T-helper 2 cell treated with Interferon-gamma antibody and Interleukin-4, amounts not matched to agents 5 μg/mL and 100 μg/mL, for 36 hours (primary cell): ENCODE data around the gene POLR2E.
"Not testable (repeated sequence)": the region's sequence is repeated elsewhere in the genome, so short reads cannot be mapped to it uniquely, and the experiment has no call there.

Source experiments
- DNase-seq: peaks from one replicate; pipeline ENCODE4 v3.0.0; 2021; ENCODE audit warnings: low spot score
- H3K27ac Mint-ChIP-seq: one replicate; pipeline ENCODE4 v1.8.0; 2021; ENCODE audit warnings: mild to moderate bottlenecking, mixed read lengths
- H3K27me3 Mint-ChIP-seq: one replicate; pipeline ENCODE4 v1.8.0; 2021; ENCODE audit warnings: low read depth, mixed read lengths
- H3K36me3 Mint-ChIP-seq: one replicate; pipeline ENCODE4 v1.8.0; 2021; ENCODE audit warnings: low read depth, mixed read lengths
- H3K4me1 Mint-ChIP-seq: one replicate; pipeline ENCODE4 v1.8.0; 2021; ENCODE audit warnings: low read depth, mixed read lengths
- H3K4me3 Mint-ChIP-seq: one replicate; pipeline ENCODE4 v1.8.0; 2022; ENCODE audit warnings: mild to moderate bottlenecking, moderate library complexity, mixed read lengths
- H3K9me3 Mint-ChIP-seq: one replicate; pipeline ENCODE4 v1.8.0; 2021; ENCODE audit warnings: mixed read lengths

The POLR2E gene

GRCh38 chr19:1119475-1120217 is 24.5 kb upstream of the POLR2E start:
- Mint-ChIP-seq H3K4me3 (no peak overlapping the region), H3K9me3 (no peaks in the 10 kb centered on the region), H3K36me3 (peaks cover 28% of the 10 kb centered on the region), H3K27ac (no peak overlapping the region), H3K4me1 (no peaks in the 10 kb centered on the region), H3K27me3 (no peaks in the 10 kb centered on the region)
- DNase-seq, result no peak

DNA sequence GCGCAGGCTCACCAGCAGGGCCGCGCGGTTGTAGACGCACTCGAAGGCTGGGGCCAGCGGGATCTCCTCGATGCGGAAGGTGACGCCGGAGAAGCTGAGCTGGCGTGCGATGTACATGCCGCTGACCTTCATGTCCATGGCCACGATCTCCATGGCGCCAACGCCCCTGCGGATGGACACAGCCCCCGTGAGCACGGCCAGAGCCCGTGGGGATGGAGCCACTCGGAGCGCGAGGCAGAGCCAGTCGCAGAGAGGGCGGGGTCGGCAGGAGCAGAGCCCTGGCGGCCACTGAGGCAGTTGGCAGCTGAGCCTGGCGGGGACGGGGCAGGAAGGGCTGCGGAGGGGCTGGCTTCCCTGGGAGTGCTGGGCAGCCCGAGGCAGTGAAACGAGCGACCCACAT is 23.8 kb upstream of the POLR2E start:
- Mint-ChIP-seq H3K4me1 (no peaks in the 10 kb centered on the region), H3K27ac (no peak overlapping the region), H3K9me3 (no peaks in the 10 kb centered on the region), H3K27me3 (no peaks in the 10 kb centered on the region), H3K4me3 (no peak overlapping the region), H3K36me3 (peaks cover 28% of the 10 kb centered on the region)
- no peak for DNase-seq

- Mint-ChIP-seq H3K4me1 (no peaks in the 10 kb centered on the region), H3K9me3 (no peaks in the 10 kb centered on the region), H3K27me3 (no peaks in the 10 kb centered on the region), H3K4me3 (no peak overlapping the region), H3K27ac (no peak overlapping the region), H3K36me3 (peaks cover 23% of the 10 kb centered on the region)
- no peak for DNase-seq
Observed at GRCh38 chr19:1117654-1118053, 22.5 kb upstream of the POLR2E start.

DNA sequence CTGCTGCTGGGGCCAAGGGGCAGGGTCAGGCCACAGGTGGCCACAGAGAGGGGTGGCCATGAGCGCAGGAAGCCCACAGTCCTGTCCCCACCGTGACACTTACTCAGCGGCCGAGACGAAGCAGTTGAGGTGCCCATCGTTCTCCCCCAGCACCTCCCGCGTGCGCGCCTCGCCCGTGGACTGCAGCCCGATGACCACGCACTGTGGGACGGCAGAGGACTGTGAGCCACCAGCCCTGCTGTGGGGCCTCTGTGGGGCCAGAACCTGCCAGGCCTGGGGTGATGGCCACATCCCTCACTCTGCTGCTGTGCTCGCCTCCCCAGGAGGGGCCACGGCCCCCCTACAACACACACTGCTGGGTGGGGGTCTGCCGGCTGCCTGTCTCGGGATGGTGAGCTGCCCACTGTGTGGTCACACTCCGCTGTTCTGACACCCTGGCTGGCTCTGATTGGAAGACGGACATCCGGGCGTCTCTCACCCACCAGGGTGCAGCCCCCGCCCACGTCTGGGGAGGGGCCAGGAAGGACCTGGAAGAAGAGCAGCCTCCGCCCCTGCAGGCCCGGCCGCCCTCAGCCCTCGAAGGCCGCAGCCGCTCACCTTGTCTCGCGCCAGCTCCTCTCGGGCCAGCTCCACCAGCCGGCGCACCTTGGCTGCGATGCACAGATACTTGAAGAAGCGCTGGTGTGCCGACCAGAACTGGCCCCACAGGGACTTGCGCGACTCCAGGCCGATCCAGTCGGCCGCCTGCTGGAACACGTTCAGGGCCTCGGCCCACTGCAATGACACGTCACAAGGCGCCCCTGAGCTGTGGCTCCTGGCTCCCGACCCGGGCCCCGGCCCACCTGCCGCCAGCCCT is 21.8 kb upstream of the POLR2E start:
- H3K4me1 Mint-ChIP-seq, result no peaks in the 10 kb centered on the region
- peaks cover 20% of the 10 kb centered on the region for H3K36me3 Mint-ChIP-seq
- no peak overlapping the region for H3K4me3 Mint-ChIP-seq
- no peaks in the 10 kb centered on the region for H3K9me3 Mint-ChIP-seq
- DNase-seq, result no peak
- H3K27me3 Mint-ChIP-seq, result no peaks in the 10 kb centered on the region
- no peak overlapping the region for H3K27ac Mint-ChIP-seq

DNA sequence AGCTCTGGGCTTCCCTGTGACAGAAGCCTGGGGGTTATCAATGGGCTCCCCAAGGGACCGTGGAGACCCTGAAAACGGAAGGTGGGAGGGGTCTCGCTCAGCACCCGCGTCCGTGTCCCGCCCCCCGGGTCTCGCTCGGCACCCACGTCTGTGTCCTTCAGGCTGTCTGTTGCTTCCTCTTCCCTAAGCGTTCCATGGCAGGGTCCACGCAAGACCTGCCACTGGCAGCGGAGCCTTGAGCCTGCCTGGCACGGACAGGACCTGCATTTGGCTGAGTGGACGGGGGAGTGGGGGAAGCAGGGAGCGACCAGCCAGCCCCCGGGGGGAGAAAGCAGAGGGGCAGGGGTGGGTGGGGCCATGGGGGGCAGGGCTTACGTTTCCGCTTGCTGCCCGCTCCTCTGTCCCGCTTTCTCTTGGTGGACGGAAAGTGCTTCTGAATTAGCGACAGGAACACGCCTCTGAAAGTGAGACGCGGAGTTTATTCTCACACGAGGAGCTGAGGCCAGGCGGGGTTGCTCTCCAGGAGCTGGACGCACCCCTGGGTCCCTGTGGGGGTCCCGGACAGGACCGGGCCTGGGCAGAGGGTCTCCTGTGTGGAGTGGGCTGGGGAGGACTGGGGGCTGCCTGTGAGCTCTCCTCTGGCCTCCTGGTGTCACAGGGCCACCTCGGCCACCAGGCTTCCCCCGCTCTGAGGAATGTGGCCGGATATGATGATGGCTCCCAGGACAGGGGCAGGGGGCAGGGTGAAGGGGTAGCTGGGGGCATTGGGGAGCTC is 20.7 kb upstream of the POLR2E start:
- H3K27ac Mint-ChIP-seq, result no peak overlapping the region
- no peaks in the 10 kb centered on the region for H3K4me1 Mint-ChIP-seq
- H3K4me3 Mint-ChIP-seq, result no peak overlapping the region
- H3K9me3 Mint-ChIP-seq, result no peaks in the 10 kb centered on the region
- H3K27me3 Mint-ChIP-seq, result no peaks in the 10 kb centered on the region
- H3K36me3 Mint-ChIP-seq, result peaks cover 12% of the 10 kb centered on the region
- no peak for DNase-seq

- DNase-seq, H3K27ac Mint-ChIP-seq, H3K9me3 Mint-ChIP-seq, H3K36me3 Mint-ChIP-seq, H3K4me1 Mint-ChIP-seq, H3K4me3 Mint-ChIP-seq, H3K27me3 Mint-ChIP-seq: not testable (repeated sequence)
Observed at GRCh38 chr19:1114728-1115127, 19.6 kb upstream of the POLR2E start.

DNA sequence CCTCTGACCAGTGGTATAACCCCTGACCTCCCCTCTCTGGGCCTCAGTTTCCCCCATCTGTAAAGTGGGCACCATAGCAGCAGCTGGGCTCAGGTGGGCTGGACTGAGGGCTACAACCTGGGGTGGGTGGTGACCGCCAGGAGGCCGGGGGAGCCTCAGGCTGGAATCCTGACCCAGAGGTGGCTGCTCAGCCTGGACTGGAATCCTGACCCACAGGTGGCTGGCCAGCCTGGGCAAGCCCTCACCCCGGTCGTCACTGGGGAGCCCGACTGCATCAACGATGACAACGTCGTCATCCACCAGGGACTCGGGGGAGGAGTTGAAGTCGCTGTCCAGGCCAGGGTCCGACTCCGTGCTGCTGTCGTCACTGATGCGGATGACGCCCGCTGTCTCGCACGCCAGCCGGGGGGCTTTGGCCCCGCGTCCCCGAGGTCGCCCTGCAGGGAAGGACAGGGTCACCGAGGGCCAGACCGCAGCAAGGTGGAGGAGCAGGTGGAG is 18.9 kb upstream of the POLR2E start:
- Mint-ChIP-seq H3K27me3 (no peaks in the 10 kb centered on the region), H3K36me3 (peaks cover 5% of the 10 kb centered on the region), H3K9me3 (no peaks in the 10 kb centered on the region), H3K4me1 (no peaks in the 10 kb centered on the region), H3K4me3 (no peak overlapping the region), H3K27ac (no peak overlapping the region)
- DNase-seq, result no peak

- Mint-ChIP-seq H3K27me3 (no peaks in the 10 kb centered on the region), H3K36me3 (peaks cover 2% of the 10 kb centered on the region), H3K4me3 (no peak overlapping the region), H3K4me1 (no peaks in the 10 kb centered on the region), H3K27ac (no peak overlapping the region), H3K9me3 (no peaks in the 10 kb centered on the region)
- peak; percentile 75 for DNase-seq
Observed at GRCh38 chr19:1113030-1113985, 18.1 kb upstream of the POLR2E start.

- Mint-ChIP-seq H3K27ac (no peak overlapping the region), H3K9me3 (no peaks in the 10 kb centered on the region), H3K4me3 (no peak overlapping the region), H3K27me3 (no peaks in the 10 kb centered on the region), H3K4me1 (no peaks in the 10 kb centered on the region), H3K36me3 (peaks cover 3% of the 10 kb centered on the region)
- DNase-seq, result no peak
Observed at GRCh38 chr19:1112268-1113029, 17.3 kb upstream of the POLR2E start.

DNA sequence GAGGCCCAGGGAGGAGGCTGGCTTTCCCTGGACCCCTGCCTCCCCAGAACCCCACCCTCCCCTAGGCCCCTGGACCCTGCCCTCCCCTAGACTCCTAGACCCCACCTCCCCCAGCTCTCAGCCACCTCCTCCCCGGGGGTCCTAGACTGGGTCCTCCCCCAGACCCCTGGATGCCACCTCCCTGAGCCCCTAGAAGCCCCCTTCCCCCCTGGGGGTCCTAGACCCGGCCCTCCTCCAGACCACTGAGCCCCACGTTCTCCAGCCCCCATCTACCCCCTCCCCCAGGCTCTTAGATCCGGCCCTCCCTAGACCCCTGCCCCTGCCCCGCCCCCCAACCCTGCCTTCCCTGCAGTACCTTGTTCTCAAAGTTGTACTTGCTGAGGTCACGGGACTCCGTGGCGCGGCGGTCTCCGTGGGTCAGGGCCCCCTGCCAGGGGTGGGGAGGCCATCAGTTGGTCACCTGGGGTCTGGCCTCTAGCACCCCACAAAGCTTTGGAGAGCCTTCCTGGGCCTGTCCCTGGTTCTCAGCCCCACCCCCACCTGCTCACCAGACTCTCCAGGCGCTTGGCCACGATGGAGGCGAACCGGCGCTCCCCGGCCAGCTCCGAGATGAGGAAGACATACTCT is 16.6 kb upstream of the POLR2E start:
- Mint-ChIP-seq H3K4me1 (no peaks in the 10 kb centered on the region), H3K4me3 (no peak overlapping the region), H3K27ac (no peak overlapping the region), H3K9me3 (no peaks in the 10 kb centered on the region), H3K27me3 (no peaks in the 10 kb centered on the region), H3K36me3 (peaks cover 3% of the 10 kb centered on the region)
- no peak for DNase-seq

GRCh38 chr19:1110809-1111640 is 15.8 kb upstream of the POLR2E start:
- Mint-ChIP-seq H3K27ac (no peak overlapping the region), H3K4me1 (no peaks in the 10 kb centered on the region), H3K36me3 (peaks cover 3% of the 10 kb centered on the region)

More at GRCh38 chr19:1110809-1111640, 15.8 kb upstream of the POLR2E start:
- no peaks in the 10 kb centered on the region for H3K9me3 Mint-ChIP-seq
- H3K27me3 Mint-ChIP-seq, result no peaks in the 10 kb centered on the region
- H3K4me3 Mint-ChIP-seq, result no peak overlapping the region
- DNase-seq, result no peak
